HG03196 (cell line): Measurements from ENCODE around the gene SMC4.
"Not testable (repeated sequence)": the region's sequence is repeated elsewhere in the genome, so short reads cannot be mapped to it uniquely, and the experiment has no call there.

Experiments
- ATAC-seq: cut with Tn5 transposase; IDR thresholded peaks from one replicate; pipeline ENCODE4 v1.9.1; 2021; ENCODE audit not compliant: unreplicated experiment

Gene SMC4

GRCh38 chr3:160399125-160400029 is at the start of gene SMC4, which contains the start of gene IFT80:
TSS of gene SMC4 (plus strand) at chr3:160399650. CDS start at chr3:160400827, 1,177 bp downstream.
TSS of gene IFT80 (minus strand) at chr3:160399225. CDS start at chr3:160384600, 14,625 bp downstream.
- ATAC-seq, result peak; percentile 96

- ATAC-seq, result no peak
Observed at GRCh38 chr3:160355826-160356225, 43.6 kb upstream of the SMC4 start.

GRCh38 chr3:160362896-160363295 is 36.6 kb upstream of the SMC4 start:
- ATAC-seq, result not testable (repeated sequence)

GRCh38 chr3:160365869-160366522 is 33.5 kb upstream of the SMC4 start:
- no peak for ATAC-seq

- ATAC-seq, result no peak
Observed at GRCh38 chr3:160368804-160369203, 30.6 kb upstream of the SMC4 start.

GRCh38 chr3:160369784-160370183 is 29.7 kb upstream of the SMC4 start:
- ATAC-seq, result no peak

- no peak for ATAC-seq
Observed at GRCh38 chr3:160370987-160371857, 28.2 kb upstream of the SMC4 start.

GRCh38 chr3:160372780-160373179 is 26.7 kb upstream of the SMC4 start:
- no peak for ATAC-seq

GRCh38 chr3:160373655-160374054 is 25.8 kb upstream of the SMC4 start:
- no peak for ATAC-seq

- ATAC-seq, result no peak
Observed at GRCh38 chr3:160374472-160374871, 25.0 kb upstream of the SMC4 start.

- no peak for ATAC-seq
Observed at GRCh38 chr3:160374925-160375324, 24.5 kb upstream of the SMC4 start.

GRCh38 chr3:160376681-160377080 is 22.8 kb upstream of the SMC4 start:
- ATAC-seq, result no peak

GRCh38 chr3:160378331-160379109 is 20.9 kb upstream of the SMC4 start:
- no peak for ATAC-seq

- no peak for ATAC-seq
Observed at GRCh38 chr3:160379628-160380214, 19.7 kb upstream of the SMC4 start.

- ATAC-seq, result no peak
Observed at GRCh38 chr3:160381470-160381869, 18.0 kb upstream of the SMC4 start.

GRCh38 chr3:160384639-160385318 is 14.7 kb upstream of the SMC4 start:
- no peak for ATAC-seq

- ATAC-seq, result no peak
Observed at GRCh38 chr3:160390565-160391138, 8.8 kb upstream of the SMC4 start.

- no peak for ATAC-seq
Observed at GRCh38 chr3:160392798-160393197, 6.7 kb upstream of the SMC4 start.
